Mucosa of stomach (tissue), 1 donor: Measurements from ENCODE around the gene ADAM11.
"Not testable (repeated sequence)": the region's sequence is repeated elsewhere in the genome, so short reads cannot be mapped to it uniquely, and the experiment has no call there.

Experiments
- H3K27me3 ChIP-seq: one replicate; pipeline ENCODE4 v1.7.0; 2013; ENCODE audit warnings: mild to moderate bottlenecking, low read length; ENCODE audit not compliant: control insufficient read depth, insufficient read depth
- H3K36me3 ChIP-seq: one replicate; pipeline ENCODE4 v1.7.0; 2013; ENCODE audit warnings: low read length; ENCODE audit not compliant: control insufficient read depth, insufficient read depth
- H3K4me1 ChIP-seq: one replicate; pipeline ENCODE4 v1.7.0; 2013; ENCODE audit warnings: mild to moderate bottlenecking, low read length; ENCODE audit not compliant: control insufficient read depth, insufficient read depth
- H3K4me3 ChIP-seq: one replicate; pipeline ENCODE4 v1.7.0; 2013; ENCODE audit warnings: low read length
- H3K9ac ChIP-seq: one replicate; pipeline ENCODE4 v1.7.0; 2013; ENCODE audit warnings: mild to moderate bottlenecking, low read length, moderate library complexity
- H3K9me3 ChIP-seq: one replicate; pipeline ENCODE4 v1.7.0; 2013; ENCODE audit warnings: mild to moderate bottlenecking, low read length, moderate library complexity; ENCODE audit not compliant: control insufficient read depth
- donor health status: Pancreatic carcinoma.

ADAM11 gene

GRCh38 chr17:44749076-44749979 is 9.5 kb upstream of the ADAM11 start:
- Histone ChIP-seq H3K4me3 (no peak overlapping the region), H3K27me3 (no peaks in the 10 kb centered on the region), H3K36me3 (no peaks in the 10 kb centered on the region), H3K9me3 (no peaks in the 10 kb centered on the region), H3K9ac (no peak overlapping the region), H3K4me1 (no peaks in the 10 kb centered on the region)

DNA sequence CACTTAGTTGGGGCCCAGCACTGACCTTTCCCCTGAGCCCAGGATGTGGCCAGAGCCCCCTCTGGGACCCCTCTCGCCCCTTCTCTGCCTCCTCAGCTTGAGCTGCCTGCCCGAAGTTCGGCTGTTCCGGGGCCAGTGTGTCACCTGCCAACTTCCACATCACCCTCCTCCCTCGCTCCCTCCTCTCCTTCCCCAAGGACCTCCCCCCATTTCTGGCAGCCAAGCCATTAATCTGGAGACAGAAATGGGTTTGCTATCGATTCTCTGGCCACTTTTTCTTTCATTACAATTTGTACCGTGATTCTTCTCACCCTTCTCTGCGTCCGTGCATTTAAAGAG is 8.8 kb upstream of the ADAM11 start:
- H3K27me3 ChIP-seq, result no peaks in the 10 kb centered on the region
- H3K36me3 ChIP-seq, result no peaks in the 10 kb centered on the region
- H3K4me1 ChIP-seq, result no peaks in the 10 kb centered on the region
- no peaks in the 10 kb centered on the region for H3K9me3 ChIP-seq
- no peak overlapping the region for H3K9ac ChIP-seq
- H3K4me3 ChIP-seq, result no peak overlapping the region

DNA sequence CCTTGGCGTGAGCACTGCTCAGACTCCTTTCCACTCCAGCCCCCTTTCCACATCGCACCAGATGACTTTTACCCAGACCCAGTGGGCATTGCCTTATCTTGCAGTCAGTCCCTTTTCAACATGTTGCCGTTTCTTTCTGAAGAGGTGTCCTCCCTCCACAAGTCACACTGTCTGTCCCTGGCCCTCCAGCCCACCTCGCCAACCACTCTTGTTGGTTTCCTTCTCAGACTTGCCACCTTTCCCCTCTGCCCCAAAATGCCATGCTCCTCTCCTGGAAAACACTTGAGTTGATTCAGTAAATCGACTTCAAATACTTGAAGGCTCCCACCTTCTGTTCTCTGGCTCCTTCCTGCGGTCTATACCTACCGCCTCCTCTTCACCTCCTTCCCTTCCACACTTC is 7.5 kb upstream of the ADAM11 start:
- no peaks in the 10 kb centered on the region for H3K36me3 ChIP-seq
- no peaks in the 10 kb centered on the region for H3K4me1 ChIP-seq
- no peaks in the 10 kb centered on the region for H3K27me3 ChIP-seq
- H3K9ac ChIP-seq, result no peak overlapping the region
- no peaks in the 10 kb centered on the region for H3K9me3 ChIP-seq
- H3K4me3 ChIP-seq, result no peak overlapping the region

DNA sequence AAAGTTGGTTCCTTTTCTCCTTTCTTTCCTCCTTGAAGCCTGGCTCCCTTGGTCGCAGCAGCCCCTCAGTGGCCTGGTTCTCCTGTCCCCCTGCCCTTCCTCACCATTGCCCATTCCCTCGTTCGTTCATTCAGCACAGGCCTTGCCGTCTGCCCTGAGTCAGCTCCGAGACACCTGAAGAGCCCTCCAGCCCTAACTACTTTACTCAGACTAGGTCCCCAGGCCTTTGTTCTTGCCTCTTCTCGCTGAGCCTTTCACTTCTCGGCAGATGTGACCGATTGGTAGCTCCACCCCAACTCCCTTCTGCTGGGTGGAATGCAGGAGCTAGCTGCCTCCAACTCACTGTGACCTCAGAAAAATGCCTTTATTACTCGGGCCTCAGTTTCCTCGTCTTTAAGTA is 7.0 kb upstream of the ADAM11 start:
- no peaks in the 10 kb centered on the region for H3K36me3 ChIP-seq
- H3K4me1 ChIP-seq, result no peaks in the 10 kb centered on the region
- no peak overlapping the region for H3K4me3 ChIP-seq
- H3K9ac ChIP-seq, result no peak overlapping the region
- H3K27me3 ChIP-seq, result peaks cover under 1% of the 10 kb centered on the region
- no peaks in the 10 kb centered on the region for H3K9me3 ChIP-seq

DNA sequence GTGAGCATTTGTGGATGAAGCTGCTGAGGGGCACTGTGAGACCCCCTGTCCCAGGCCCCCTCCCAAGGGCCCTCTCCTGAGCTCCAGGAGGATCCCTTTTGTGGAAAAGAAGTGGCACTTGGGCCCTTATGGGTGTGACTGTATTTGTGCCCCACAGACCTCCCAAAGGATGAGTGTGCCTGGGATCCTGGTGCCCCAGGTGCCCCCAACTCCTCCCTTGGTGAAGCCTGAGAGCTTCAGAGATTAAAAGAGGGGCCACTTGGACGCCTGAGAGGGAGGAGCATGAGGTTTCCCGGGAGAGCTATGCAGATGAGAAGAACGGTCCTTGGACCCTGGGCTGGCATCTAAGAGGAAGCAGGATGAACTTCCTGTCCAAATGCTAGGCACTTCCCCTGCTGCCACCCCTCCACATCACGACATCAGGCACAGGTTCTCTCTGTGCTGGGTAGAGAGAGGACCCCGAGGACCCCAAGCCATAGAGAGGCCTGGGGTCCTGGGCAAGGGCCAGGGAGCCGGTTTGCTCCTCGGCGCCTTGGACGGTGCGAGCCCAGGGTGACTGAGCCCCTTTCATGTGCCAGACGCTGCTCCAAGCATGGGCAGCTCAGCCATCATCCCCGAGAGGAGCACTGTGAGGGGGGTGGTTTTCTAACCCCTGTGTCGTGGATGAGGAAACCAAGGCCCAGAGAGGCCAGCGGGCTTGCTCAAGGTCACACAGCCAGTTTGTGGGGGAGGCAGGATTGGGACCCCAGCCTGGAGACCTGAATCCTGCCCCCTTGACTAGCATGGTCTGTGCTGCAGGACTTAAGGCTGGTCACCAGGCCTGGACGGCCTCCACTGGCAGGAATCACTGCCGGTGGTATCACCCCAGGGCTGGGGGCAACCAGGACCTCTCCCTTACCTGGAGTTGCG is 5.6 kb upstream of the ADAM11 start:
- Histone ChIP-seq H3K4me3 (no peak overlapping the region), H3K27me3 (peaks cover 13% of the 10 kb centered on the region), H3K9ac (no peak overlapping the region), H3K9me3 (no peaks in the 10 kb centered on the region), H3K4me1 (no peaks in the 10 kb centered on the region), H3K36me3 (no peaks in the 10 kb centered on the region)

DNA sequence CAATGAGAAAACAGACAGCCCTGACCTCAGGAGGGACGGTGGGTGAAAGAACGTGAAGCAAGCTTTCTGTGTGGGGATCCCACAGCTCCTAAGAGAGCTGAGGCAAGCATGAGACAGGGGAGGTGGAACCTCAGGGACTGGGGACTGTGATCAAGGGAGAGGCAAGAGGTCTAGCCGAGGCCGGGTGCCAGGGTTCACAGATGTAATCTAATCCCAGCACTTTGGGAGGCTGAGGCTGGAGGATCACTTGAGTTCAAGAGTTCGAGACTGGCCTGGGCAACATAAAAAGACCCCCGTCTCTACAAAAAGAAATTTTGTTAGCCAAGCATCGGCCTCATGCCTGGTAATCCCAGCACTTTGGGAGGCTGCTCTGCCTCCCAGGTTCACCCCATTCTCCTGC is 4.5 kb upstream of the ADAM11 start:
- H3K9me3 ChIP-seq, result no peaks in the 10 kb centered on the region
- H3K4me3 ChIP-seq, result no peak overlapping the region
- H3K36me3 ChIP-seq, result no peaks in the 10 kb centered on the region
- peaks cover 19% of the 10 kb centered on the region for H3K27me3 ChIP-seq
- H3K4me1 ChIP-seq, result peaks cover 1% of the 10 kb centered on the region
- no peak overlapping the region for H3K9ac ChIP-seq

- peaks cover 28% of the 10 kb centered on the region for H3K27me3 ChIP-seq
- not testable (repeated sequence) for H3K4me3 ChIP-seq, H3K9ac ChIP-seq, H3K36me3 ChIP-seq, H3K4me1 ChIP-seq, H3K9me3 ChIP-seq
Measured at GRCh38 chr17:44755180-44755579, 3.6 kb upstream of the ADAM11 start.

GRCh38 chr17:44757045-44757917 is 1.5 kb upstream of the ADAM11 start:
- Histone ChIP-seq H3K9me3 (no peaks in the 10 kb centered on the region), H3K36me3 (no peaks in the 10 kb centered on the region), H3K27me3 (peaks cover 42% of the 10 kb centered on the region), H3K9ac (no peak overlapping the region), H3K4me3 (no peak overlapping the region), H3K4me1 (peaks cover 6% of the 10 kb centered on the region)

DNA sequence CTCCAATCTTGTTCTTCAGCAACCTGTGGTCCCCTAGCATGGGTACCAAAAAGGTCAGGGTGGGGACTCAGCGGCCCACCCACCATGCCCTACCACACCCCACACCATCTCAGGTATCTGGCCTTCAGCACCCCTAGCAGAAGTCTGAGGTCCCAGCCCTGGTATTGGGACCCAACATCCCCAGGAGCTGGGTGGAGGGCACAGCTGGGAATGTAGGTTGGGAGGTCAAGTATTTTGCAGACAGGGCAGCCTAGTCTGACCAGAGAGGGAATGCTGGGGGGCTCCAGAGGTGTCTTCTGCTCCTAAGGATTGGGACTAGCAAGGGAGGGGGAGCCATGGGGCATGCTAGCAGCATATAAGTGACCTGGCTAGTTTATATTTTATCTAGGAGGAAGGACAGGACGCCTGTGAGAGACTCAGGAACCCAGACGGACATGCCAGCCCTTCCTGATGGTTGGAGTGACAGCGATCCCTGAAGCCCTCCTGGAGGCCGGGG is 822 bp upstream of the ADAM11 start:
- H3K27me3 ChIP-seq, result peaks cover 42% of the 10 kb centered on the region
- H3K9me3 ChIP-seq, result no peaks in the 10 kb centered on the region
- H3K4me1 ChIP-seq, result peaks cover 6% of the 10 kb centered on the region
- H3K4me3 ChIP-seq, result no peak overlapping the region
- H3K36me3 ChIP-seq, result no peaks in the 10 kb centered on the region
- H3K9ac ChIP-seq, result no peak overlapping the region

GRCh38 chr17:44759086-44759915 is 513 bp downstream of the ADAM11 start:
- Histone ChIP-seq H3K4me3 (no peak overlapping the region), H3K27me3 (peaks cover 42% of the 10 kb centered on the region)

DNA sequence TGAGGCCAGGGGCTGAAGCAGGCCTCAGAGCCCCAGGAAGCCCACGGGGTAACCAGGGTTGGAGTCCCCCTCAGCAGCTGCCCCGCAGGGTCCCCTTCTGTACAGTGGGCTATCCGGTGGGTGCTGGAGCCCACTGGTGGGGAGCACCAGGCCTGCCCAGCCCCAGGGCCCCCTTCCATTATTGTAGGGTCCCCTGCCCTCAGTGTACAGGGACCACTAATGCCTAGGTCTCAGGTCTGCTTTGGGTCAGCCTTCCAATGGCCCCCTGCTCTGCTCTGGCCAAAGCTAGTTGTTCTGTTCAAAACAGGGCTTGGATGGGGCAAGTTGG is 1.1 kb downstream of the ADAM11 start:
- H3K27me3 ChIP-seq, result peaks cover 42% of the 10 kb centered on the region
- peaks cover 6% of the 10 kb centered on the region for H3K4me1 ChIP-seq
- no peaks in the 10 kb centered on the region for H3K9me3 ChIP-seq
- H3K9ac ChIP-seq, result no peak overlapping the region
- H3K36me3 ChIP-seq, result no peaks in the 10 kb centered on the region
- no peak overlapping the region for H3K4me3 ChIP-seq

More at GRCh38 chr17:44759086-44759915, 513 bp downstream of the ADAM11 start:
- peaks cover 6% of the 10 kb centered on the region for H3K4me1 ChIP-seq
- no peaks in the 10 kb centered on the region for H3K36me3 ChIP-seq
- no peak overlapping the region for H3K9ac ChIP-seq
- no peaks in the 10 kb centered on the region for H3K9me3 ChIP-seq
